ENCODE results near the gene ISYNA1.

GRCh38 chr19:18467978-18468377, 30.0 kb upstream of the ISYNA1 start:
- TF ChIP-seq, protein P1, sequence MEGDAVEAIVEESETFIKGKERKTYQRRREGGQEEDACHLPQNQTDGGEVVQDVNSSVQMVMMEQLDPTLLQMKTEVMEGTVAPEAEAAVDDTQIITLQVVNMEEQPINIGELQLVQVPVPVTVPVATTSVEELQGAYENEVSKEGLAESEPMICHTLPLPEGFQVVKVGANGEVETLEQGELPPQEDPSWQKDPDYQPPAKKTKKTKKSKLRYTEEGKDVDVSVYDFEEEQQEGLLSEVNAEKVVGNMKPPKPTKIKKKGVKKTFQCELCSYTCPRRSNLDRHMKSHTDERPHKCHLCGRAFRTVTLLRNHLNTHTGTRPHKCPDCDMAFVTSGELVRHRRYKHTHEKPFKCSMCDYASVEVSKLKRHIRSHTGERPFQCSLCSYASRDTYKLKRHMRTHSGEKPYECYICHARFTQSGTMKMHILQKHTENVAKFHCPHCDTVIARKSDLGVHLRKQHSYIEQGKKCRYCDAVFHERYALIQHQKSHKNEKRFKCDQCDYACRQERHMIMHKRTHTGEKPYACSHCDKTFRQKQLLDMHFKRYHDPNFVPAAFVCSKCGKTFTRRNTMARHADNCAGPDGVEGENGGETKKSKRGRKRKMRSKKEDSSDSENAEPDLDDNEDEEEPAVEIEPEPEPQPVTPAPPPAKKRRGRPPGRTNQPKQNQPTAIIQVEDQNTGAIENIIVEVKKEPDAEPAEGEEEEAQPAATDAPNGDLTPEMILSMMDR (conservative IDR thresholded peaks at IDR 0.05), result no peak
- no peak for TF ChIP-seq EZH2 (IDR thresholded peaks at IDR 0.05; ENCODE audit: low read depth)
